Endothelial cell of umbilical vein (primary cell): ENCODE results near the gene GNAI1. TPM values are rescaled to one million over a fixed set of nuclear protein-coding genes. Genes with fewer than 3 reads are reported as not detected.

Experiments
- BruUV-seq: library from RNA; stranded (reverse); fragments of 400-500 nt; replicated peaks from 2 replicates; lab custom pipeline; 2021; lab: Mats Ljungman, UMichigan
- CTCF ChIA-PET: fragments of 300-600, 350-600 bp; sonication (Branson Sonifier 250); formaldehyde crosslinking; loops from one replicate; lab custom pipeline; 2021; ENCODE audit warnings: antibody characterized with exemption, inconsistent platforms; lab: Charles Lee
- POLR2A ChIA-PET: fragments of 300-600, 350-600 bp; sonication (Branson Sonifier 250); formaldehyde crosslinking; loops from one replicate; lab custom pipeline; 2021; ENCODE audit warnings: antibody characterized with exemption, inconsistent platforms; lab: Charles Lee
- DNase-seq: peaks from one replicate; pipeline ENCODE4 v3.0.0-alpha.2; 2011; ENCODE audit warnings: low read depth, low spot score
- FAIRE-seq: peaks from 2 replicates; lab custom pipeline; 2011; peaks lifted over from hg19 to GRCh38; lab: Jason Lieb, UNC
- H2AFZ ChIP-seq: 2 replicates; pipeline ENCODE4 v1.6.0; 2012; ENCODE audit warnings: low read depth, low read length, control low read depth, inconsistent platforms
- H3K27ac ChIP-seq: 2 replicates; pipeline ENCODE4 v1.5.1; 2011; ENCODE audit warnings: low read depth, mild to moderate bottlenecking, control low read depth, low read length, moderate library complexity; ENCODE audit not compliant: insufficient read depth
- H3K27me3 ChIP-seq, 2 experiments: 2 replicates each; pipeline versions ENCODE4 v1.6.0 to v1.6.1; 2011; ENCODE audit warnings: low read length in 2 of 2, mixed read lengths in 1 of 2; ENCODE audit not compliant: control insufficient read depth in 2 of 2, insufficient read depth in 2 of 2
- H3K36me3 ChIP-seq, 2 experiments: 2 replicates in 1 of 2; 3 replicates in 1 of 2; pipeline ENCODE4 v1.5.1; 2011; ENCODE audit warnings: low read length in 2 of 2, mild to moderate bottlenecking in 1 of 2, moderate library complexity in 1 of 2; ENCODE audit not compliant: control insufficient read depth in 2 of 2, insufficient read depth in 2 of 2; ENCODE audit errors: extremely low read depth in 1 of 2
- H3K4me1 ChIP-seq: 3 replicates; pipeline ENCODE4 v1.5.1; 2011; ENCODE audit warnings: mild to moderate bottlenecking, low read length; ENCODE audit not compliant: control insufficient read depth, insufficient read depth; ENCODE audit errors: extremely low read depth
- H3K4me2 ChIP-seq: 2 replicates; pipeline ENCODE4 v1.6.1; 2011; ENCODE audit warnings: low read length, control low read depth, mixed read lengths; ENCODE audit not compliant: insufficient read depth
- H3K4me3 ChIP-seq, 3 experiments: fragments of 200-600 bp in 1 of 3; sonication (generic), shearing (Covaris generic) in 1 of 3; replicated peaks in 1 of 3; 2 replicates each; pipeline ENCODE4 v1.5.1; 2011 to 2016; ENCODE audit warnings: control low read depth in 3 of 3, low read length in 3 of 3, mild to moderate bottlenecking in 2 of 3, inconsistent platforms in 1 of 3, low read depth in 1 of 3, moderate library complexity in 1 of 3; ENCODE audit not compliant: insufficient read depth in 1 of 3
- H3K79me2 ChIP-seq: 2 replicates; pipeline ENCODE4 v1.6.0; 2012; ENCODE audit warnings: low read length, inconsistent platforms; ENCODE audit not compliant: control insufficient read depth, insufficient read depth
- H3K9ac ChIP-seq: replicated peaks from 2 replicates; pipeline ENCODE3; 2011; ENCODE audit warnings: low read length, control low read depth; ENCODE audit not compliant: insufficient read depth; ENCODE audit errors: extremely low read depth
- H3K9me1 ChIP-seq: replicated peaks from 3 replicates; pipeline ENCODE4 v1.6.0; 2011; ENCODE audit warnings: mild to moderate bottlenecking, low read length; ENCODE audit not compliant: control insufficient read depth, insufficient read depth; ENCODE audit errors: extremely low read depth
- H3K9me3 ChIP-seq: replicated peaks from 2 replicates; pipeline ENCODE4 v1.5.1; 2012; ENCODE audit warnings: low read length, inconsistent platforms; ENCODE audit not compliant: control insufficient read depth, insufficient read depth
- H4K20me1 ChIP-seq: replicated peaks from 2 replicates; pipeline ENCODE3; 2011; ENCODE audit warnings: mild to moderate bottlenecking, low read length; ENCODE audit not compliant: control insufficient read depth, insufficient read depth; ENCODE audit errors: extremely low read depth
- CTCF ChIP-seq, 2 donors: IDR thresholded peaks; 1 replicate in 1 of 2; 2 replicates in 1 of 2; pipeline ENCODE4 v1.5.1; 2011; ENCODE audit warnings: low read length in 2 of 2, mild to moderate bottlenecking in 2 of 2, moderate library complexity in 2 of 2, control low read depth in 1 of 2, inconsistent platforms in 1 of 2, low read depth in 1 of 2; ENCODE audit not compliant: insufficient read depth in 1 of 2; ENCODE audit errors: extremely low read depth in 1 of 2
- EZH2 ChIP-seq: IDR thresholded peaks from 2 replicates; pipeline ENCODE4 v1.6.1; 2012; ENCODE audit warnings: borderline replicate concordance, low read depth, mild to moderate bottlenecking, moderate library complexity, low read length, inconsistent platforms; ENCODE audit not compliant: severe bottlenecking
- FOS ChIP-seq: IDR thresholded peaks from 2 replicates; pipeline ENCODE4 v1.6.1; 2011; ENCODE audit warnings: mild to moderate bottlenecking, low read length, moderate library complexity, borderline replicate concordance; ENCODE audit not compliant: insufficient read depth
- GATA2 ChIP-seq: IDR thresholded peaks from 2 replicates; pipeline ENCODE4 v1.7.0; 2011; ENCODE audit warnings: low read depth, mild to moderate bottlenecking, moderate library complexity, mixed read lengths, low read length; ENCODE audit not compliant: insufficient read length, insufficient read depth
- JUN ChIP-seq: IDR thresholded peaks from 2 replicates; pipeline ENCODE4 v1.6.1; 2011; ENCODE audit warnings: borderline replicate concordance, low read depth; ENCODE audit not compliant: insufficient read length, insufficient read depth
- MAX ChIP-seq: IDR thresholded peaks from 2 replicates; pipeline ENCODE4 v1.6.1; 2011; ENCODE audit not compliant: insufficient read depth, insufficient read length
- MYC ChIP-seq: IDR thresholded peaks from one replicate; pipeline ENCODE4 v1.6.1; 2011; ENCODE audit warnings: mild to moderate bottlenecking, low read depth, low read length
- POLR2A ChIP-seq: IDR thresholded peaks from 2 replicates; pipeline ENCODE4 v1.6.1; 2012; ENCODE audit warnings: low read depth, mild to moderate bottlenecking, control low read depth, low read length
- POLR2AphosphoS5 ChIP-seq: IDR thresholded peaks from 2 replicates; pipeline ENCODE4 v1.6.1; 2012; ENCODE audit warnings: low read depth, mild to moderate bottlenecking, control low read depth, low read length, moderate library complexity; ENCODE audit not compliant: insufficient read depth
- dilution Hi-C: fragments of 300-500 bp; cut with MboI; formaldehyde crosslinking; loops from one replicate; pipeline ENCODE4 v1.15.0; 2019; ENCODE audit warnings: low sequenced_read_pairs; ENCODE audit not compliant: extremely low pct_ligation_motif_present
- intact Hi-C: fragments of 100-400 bp; cut with micrococcal nuclease; formaldehyde crosslinking; loops from one replicate; pipeline ENCODE4 v1.10.0; 2022
- polyA plus RNA-seq, 4 experiments: library from polyadenylated mRNA; depleted of rRNA in 3 of 4; stranded (reverse) in 3 of 4; unstranded in 1 of 4; fragments of >200 nt; gene quantifications; 2 replicates each; pipeline versions ENCODE4 v1.2.1 to v1.2.3, GENCODE V29; 2011 to 2012; ENCODE audit warnings: missing spikeins in 1 of 4
- total RNA-seq: library from RNA; stranded (reverse); gene quantifications from 2 replicates; pipeline ENCODE4 v1.2.3, GENCODE V29; 2021

The GNAI1 gene
- total and polyA plus RNA-seq, 2 donors (not counting 3 experiments of a cell fraction or from before 2014, with no cell fraction given) = 7.5 to 15.0 TPM

- ChIA-PET POLR2A (no interaction called here), CTCF (interaction anchor here (0.5 to 1.0 kb wide), 2 partner anchors 15 to 73 kb away, joined by 4 read pairs; no protein-coding TSS in a partner anchor)
- Histone ChIP-seq H3K27ac (no peak overlapping the region), H2AFZ (no peak overlapping the region), H3K4me3 (no peak overlapping the region), H3K27me3 (no peaks in the 10 kb centered on the region), H3K79me2 (peaks cover 2% of the 10 kb centered on the region), H3K4me1 (peaks cover 3% of the 10 kb centered on the region), H3K9me1 (no peaks in the 10 kb centered on the region), H3K9ac (no peak overlapping the region), H3K36me3 (no peaks in the 10 kb centered on the region), H3K4me2 (no peak overlapping the region), H3K9me3 (no peaks in the 10 kb centered on the region), H4K20me1 (no peaks in the 10 kb centered on the region)
- dilution Hi-C loops (no loop called here), intact Hi-C loops (no loop called here)
- DNase-seq (no peak), FAIRE-seq (no peak)
- BruUV-seq = no TSS peak
- TF ChIP-seq CTCF (IDR thresholded peaks at IDR 0.05; ENCODE audit: extremely low read depth in 1 of 2, insufficient read depth in 1 of 2, low read depth in 1 of 2, low read length in 2 of 2) = no peak
- no peak for TF ChIP-seq POLR2A
- TF ChIP-seq EZH2 = no peak
- no peak for TF ChIP-seq POLR2AphosphoS5
- TF ChIP-seq GATA2 = no peak
- TF ChIP-seq JUN = no peak
- TF ChIP-seq MAX = no peak
- no peak for TF ChIP-seq FOS
- TF ChIP-seq MYC = no peak
Observed at GRCh38 chr7:80182630-80183276, 48.1 kb downstream of the GNAI1 start.
